ENCODE results near the gene GRHL3.

- TF ChIP-seq GATA2 (IDR thresholded peaks at IDR 0.05; ENCODE audit: low read depth, low read length), result no peak
- no peak for TF ChIP-seq GATA3 (IDR thresholded peaks at IDR 0.05; ENCODE audit: low read depth, low read length)
These were observed 27.1 kb upstream of the GRHL3 start for GRCh38 chr1:24292103-24292502.
